ENCODE data around the gene PTPRT.

GRCh38 chr20:43065299-43065698 lies 124.4 kb downstream of the PTPRT start:
- TF ChIP-seq TAF1 (IDR thresholded peaks at IDR 0.05; ENCODE audit: borderline replicate concordance, low read depth, low read length) (no peak), POLR2AphosphoS5 (IDR thresholded peaks at IDR 0.05; ENCODE audit: low read depth, low read length) (no peak), POLR2A (IDR thresholded peaks at IDR 0.05; ENCODE audit: low read depth, low read length) (no peak)

Measured in GM12892 (cell line).